NCI-H526 (cell line): Measurements from ENCODE around the gene SLC2A4RG.

Experiments
- DNase-seq, 2 experiments: peaks; one replicate each; lab custom pipeline; 2025; lab: John Stamatoyannopoulos, UW

SLC2A4RG gene

DNA sequence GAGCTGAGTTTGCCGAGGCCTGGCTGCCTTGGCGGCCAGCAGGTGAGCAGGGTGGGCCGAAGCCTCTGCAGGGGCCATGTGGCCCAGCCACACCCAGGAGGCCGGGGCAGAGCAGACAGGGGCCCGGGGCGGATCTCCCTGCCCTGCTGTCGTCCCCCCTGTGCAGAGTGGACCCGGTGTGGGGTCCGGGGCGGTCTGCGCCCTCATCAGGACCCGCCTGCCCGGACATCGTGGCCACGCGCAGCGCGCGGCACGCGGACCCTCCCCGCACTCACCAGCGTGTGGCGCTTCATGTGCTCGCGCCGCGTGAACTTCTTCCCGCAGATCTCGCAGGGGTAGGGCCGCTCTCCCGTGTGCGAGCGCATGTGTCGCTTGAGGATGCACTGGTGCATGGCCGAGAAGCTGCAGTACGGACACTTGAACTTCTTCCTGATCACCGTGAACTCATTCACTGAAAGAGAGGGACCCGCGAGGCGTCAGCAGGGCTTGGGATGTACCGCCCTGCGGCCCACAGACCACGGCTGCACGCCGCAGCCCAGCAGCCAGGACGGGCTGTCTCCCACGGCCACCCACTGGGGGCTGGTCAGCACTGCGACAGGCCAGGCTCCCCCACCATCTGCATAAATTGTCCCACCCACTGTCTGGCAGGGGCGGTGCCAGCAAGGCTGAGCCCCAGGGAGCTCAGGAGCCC, 13.0 kb downstream of the SLC2A4RG start:
- DNase-seq, result peak in 1 of 2 experiments; percentile 44

DNA sequence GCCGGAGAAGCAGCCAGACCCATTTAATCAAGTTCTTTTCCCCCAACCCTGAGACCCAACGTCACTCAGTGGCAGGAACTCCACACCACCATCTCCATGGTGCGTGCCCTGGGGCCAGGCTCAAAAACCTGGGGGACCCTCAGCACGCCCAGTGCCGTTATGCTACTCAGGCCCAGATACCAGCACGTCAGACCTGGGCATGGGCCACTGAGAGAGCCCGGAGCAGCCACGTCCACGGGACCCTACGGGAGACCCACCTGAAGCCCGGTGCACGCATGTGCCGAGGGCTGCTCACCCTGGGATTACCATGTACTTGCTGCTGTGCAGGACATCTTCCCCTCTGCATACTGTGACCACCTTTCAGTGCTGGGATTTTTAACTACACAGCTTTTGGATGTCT, 13.8 kb downstream of the SLC2A4RG start:
- no peak for DNase-seq

DNA sequence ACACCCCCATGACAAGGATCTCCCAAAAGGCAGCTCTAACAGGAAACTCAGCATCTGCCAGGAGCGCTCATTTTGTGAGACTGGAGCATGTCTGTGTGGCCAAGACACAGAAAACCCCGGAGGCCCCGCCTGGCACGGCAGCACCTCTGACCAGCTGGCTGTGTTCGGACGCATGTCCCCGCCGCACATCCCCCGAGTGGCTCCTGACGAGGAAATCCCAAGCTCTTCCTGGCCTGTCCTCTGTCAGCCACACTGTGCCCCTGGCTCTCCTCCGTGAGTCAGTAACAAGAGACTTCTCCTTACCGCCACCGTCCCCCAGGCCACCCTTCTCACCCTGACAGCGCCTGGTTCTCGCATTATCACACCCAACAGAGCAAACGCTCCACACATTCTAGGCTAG, 14.4 kb downstream of the SLC2A4RG start:
- DNase-seq, result no peak

GRCh38 chr20:63755933-63756647, 16.5 kb downstream of the SLC2A4RG start:
- DNase-seq, result no peak

DNA sequence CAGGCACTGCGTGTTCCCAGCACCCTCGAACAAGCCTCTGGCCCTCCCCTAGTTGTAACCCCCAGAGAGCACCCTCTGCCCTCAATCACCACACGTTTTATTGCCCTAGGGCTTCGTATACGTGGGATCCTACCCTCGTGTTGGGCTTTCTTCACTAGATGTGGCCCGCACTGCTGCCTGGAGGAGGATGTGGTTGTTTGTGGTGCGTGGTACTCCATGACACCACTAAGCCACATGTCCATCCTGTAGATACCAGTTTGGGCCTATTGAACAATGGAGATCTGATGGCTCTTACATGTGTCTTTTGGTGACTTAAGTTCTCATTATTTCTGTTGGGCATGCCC, 17.0 kb downstream of the SLC2A4RG start:
- DNase-seq, result no peak

DNA sequence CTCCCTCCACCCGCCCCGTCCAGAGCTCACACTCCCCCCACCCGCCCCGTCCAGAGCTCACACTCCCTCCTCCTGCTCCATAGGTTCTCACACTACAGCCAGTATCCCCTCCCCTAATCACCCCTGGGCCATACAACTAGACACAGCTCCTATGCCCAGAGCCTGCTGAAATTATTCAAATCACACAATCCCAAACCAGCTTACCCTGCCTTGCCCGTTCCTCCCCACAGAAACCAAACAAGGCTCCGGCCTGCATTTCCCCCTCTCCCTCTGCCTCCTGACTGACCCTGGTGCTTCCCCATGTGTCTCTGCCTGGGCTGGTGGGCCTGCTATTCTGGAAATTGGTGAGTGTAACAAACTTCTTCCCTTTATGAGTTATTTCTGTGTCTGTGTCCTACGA, 18.6 kb downstream of the SLC2A4RG start:
- DNase-seq, result no peak

DNA sequence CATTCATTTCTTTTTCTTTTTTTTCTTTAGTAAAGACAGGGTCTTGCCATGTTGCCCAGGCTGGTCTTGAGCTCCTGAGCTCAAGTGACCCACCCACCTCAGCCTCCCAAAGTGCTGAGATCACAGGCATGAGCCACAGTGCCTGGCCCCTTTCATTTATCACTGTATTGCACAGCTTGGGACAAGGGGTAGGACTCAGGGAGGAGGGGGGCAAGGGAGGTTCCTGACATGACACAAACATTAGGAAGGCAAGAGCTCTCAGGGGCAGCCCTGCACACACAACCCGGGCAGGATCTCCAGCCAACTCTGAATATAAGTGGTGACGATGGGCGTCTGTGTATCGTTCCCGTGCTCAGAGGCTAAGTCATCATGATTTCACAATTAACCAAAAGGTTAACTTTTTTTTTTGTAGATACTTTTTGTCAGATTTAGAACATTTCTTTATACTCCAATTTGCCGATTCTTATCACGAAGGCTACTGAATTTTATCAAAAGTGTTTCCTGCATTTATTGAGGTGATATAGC, 19.9 kb downstream of the SLC2A4RG start:
- no peak for DNase-seq

GRCh38 chr20:63765082-63765873, 25.7 kb downstream of the SLC2A4RG start:
- DNase-seq, result no peak

DNA sequence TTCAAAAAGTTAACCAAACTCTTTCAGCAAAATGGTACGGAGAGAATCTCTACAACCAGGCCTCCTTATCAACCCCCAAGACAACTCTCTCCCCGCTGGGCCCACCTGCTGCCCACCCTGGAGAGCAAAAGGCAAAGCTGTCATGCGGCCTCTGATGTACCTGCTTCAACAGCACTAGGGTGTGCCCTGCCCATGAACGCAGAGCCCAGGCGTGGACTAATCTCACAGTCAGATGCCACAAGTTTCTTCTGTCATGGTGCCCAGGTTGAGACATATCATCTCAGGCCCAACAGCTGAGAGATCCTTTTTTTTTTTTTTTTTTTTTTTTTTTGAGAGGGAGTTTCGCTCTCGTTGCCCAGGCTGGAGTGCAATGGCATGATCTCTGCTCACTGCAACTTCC, 26.3 kb downstream of the SLC2A4RG start:
- DNase-seq, result no peak

- no peak for DNase-seq
These were observed 27.3 kb downstream of the SLC2A4RG start for GRCh38 chr20:63766695-63767426.

GRCh38 chr20:63767456-63767855, 27.9 kb downstream of the SLC2A4RG start:
- DNase-seq, result no peak

DNA sequence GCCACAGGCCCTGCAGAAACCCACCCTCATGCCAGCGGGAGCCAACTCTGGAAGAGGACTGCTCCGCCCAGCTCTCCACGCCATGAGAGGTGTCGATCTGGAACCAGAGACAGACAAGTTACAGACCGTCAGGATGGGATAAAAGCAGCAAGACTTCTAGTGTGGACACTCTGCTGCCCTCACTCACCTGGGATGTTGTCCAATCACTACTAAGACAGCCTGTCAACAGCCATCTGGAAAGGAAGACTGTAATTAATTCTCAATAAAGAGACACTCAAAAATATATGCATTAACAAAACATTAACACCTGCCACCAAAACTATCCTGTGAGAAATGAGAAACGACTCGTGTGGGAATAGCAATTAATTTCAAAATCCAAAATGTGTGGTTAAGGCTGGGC, 28.3 kb downstream of the SLC2A4RG start:
- DNase-seq, result no peak

DNA sequence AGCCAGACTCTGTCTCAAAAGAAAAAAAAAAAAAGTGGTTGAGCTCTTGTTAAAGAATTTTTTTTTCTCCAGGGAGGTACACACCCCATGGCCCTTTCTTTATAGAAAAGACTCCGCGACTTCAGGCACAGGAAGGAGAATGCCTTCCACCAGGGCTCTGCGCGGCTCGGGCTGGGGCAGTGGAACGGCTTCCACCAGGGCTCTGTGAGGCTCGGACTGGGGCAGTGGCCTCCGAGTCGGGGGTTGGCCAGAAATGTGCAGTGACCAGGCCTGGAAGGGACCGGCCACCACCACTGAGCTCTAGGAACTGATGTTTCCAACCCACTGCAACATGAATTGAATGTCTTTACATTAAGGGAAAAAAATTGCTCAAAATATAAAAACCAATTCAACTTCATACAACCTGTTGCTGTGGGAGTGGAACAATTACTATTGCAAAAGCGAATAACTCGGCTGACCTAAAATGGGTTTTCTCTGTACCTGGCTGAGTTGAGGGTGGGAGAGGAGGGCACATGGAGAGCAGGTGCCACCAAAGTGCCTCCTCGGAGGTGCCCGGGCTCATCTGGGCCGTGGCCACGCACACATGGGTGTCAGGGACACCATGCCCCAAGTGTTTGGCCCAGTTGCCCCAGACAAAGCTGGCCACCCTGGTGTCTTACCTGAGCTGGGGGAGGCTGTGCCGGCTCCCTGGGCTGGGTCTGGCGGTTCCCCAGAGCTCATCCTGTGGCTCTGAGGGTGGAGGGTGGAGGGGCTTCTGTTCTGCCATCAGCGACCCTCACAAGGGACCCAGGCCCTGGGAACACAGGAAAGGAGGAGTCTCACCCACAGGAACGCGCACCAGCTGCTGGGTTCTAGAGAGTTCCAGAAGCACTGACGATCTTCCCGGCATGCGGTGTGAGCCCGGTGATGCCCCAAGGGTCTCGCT, 29.3 kb downstream of the SLC2A4RG start:
- DNase-seq, result no peak

GRCh38 chr20:63769891-63770474, 30.4 kb downstream of the SLC2A4RG start:
- no peak for DNase-seq

GRCh38 chr20:63771046-63771707, 31.6 kb downstream of the SLC2A4RG start:
- DNase-seq, result no peak

GRCh38 chr20:63772781-63773518, 33.4 kb downstream of the SLC2A4RG start:
- DNase-seq, result no peak

DNA sequence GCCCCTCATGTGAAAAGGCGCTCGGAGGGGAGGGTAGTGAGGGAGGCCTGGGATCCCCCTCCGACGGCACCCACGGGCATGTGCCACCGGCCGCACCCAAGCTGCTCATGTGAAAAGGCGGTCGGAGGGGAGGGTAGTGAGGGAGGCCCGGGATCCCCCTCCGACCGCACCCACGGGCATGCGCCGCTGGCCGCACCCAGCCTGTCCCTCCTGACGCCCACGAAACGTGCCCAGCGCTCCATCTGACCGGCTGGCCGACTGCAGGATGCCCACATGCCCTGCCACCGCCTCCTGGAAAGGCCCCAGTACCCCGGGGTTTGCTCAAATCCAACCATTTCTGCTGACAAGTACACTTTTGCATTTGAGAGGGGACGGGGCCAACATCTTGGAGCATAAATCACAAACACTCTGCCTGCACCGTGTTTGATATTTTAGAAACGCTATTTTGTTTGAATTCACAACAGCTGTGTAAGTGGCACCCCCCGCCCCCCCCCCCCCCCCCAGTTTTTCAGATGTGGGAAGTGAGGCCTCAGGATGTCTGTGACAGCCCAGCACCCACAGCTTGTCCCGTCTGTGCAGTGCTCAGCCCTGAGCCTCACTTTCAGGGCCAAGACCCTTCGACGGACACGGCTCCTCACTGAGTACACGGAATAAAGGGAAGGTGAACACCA, 34.1 kb downstream of the SLC2A4RG start:
- no peak for DNase-seq

DNA sequence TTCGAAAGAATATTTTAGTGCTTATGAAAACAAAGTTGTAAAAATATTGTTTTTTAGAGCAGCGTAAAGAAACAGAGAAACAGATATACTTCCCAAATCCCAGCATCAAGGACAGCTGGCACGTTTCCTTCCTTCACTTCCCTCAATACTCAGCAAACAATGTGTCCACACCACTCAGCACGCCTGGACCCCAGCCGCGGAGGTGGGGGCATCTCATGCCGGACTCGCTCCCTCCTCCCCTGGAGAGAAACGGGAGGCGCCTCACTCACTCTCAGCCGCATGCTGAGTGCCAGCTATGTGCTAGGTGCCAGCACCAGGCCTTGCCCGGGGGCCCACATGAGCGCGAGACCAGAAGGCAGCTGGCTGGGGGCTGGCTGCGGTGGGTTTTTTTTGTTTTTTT, 34.7 kb downstream of the SLC2A4RG start:
- no peak for DNase-seq
